ENCODE measurements around the gene AFF3.

AFF3 gene

DNA sequence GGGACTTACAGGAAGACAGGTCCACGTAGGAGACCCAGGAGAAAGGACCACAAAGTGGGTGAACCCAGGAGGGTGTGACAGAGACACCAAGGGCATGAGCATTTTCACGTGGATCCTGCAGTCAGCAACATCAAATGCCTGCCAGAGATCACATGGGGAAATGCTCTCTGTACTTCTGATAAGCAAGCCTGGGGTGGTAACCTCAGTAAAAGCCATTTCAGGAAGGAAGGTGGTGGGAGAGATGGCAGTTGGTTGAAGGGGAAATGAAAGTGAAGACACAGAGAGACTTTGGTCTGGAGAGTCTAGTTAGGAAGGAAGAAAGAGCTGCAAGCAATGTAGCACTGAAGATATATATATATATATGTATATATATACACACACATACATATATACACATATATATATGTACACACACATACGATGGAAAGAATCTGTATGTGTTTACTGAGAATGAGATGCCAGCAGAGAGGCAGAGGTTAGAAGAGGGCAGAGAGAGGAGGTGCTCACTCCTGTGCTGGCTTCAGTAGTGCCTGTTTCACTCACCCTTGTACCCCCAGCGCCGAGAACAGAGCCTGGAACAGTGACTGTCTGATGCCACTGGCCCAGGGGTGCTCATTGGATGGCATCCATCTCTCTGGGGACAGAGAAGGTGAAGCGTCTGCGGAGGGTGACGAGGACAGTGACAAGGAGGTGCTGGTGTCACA, 314.9 kb downstream of the AFF3 start:
- Histone ChIP-seq H3K9me3 (ENCODE audit: control insufficient read depth, insufficient read depth, low read length) (no peaks in the 10 kb centered on the region), H3K4me3 (ENCODE audit: low read depth, low read length) (no peak overlapping the region), H3K27me3 (ENCODE audit: control insufficient read depth, insufficient read depth, low read length) (no peaks in the 10 kb centered on the region), H3K9ac (ENCODE audit: low read depth, low read length) (no peak overlapping the region), H3K36me3 (ENCODE audit: control insufficient read depth, insufficient read depth, low read length) (no peaks in the 10 kb centered on the region), H3K4me1 (ENCODE audit: control insufficient read depth, insufficient read depth, low read length) (peaks cover 4% of the 10 kb centered on the region)

DNA sequence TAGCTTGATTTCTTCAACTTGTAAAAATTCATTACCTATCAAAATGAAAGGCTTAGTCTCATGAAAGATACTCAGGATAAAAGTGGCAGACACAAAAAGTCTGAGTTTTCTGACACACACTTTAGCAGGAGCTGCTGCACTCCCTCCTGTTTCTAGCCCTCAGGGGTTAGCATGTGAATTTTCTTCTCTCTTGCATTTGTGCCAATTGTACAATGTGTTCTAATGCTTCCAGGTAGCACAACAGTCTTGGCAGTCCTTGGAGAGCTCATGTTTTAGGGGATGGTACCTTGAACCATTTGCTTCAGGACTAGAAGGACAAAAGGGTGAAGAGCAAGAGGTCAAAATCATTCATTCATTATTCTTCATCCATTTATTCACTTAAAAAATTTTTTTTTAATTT, 316.8 kb downstream of the AFF3 start:
- peaks cover 9% of the 10 kb centered on the region for H3K4me1 ChIP-seq (ENCODE audit: control insufficient read depth, insufficient read depth, low read length)
- H3K27me3 ChIP-seq (ENCODE audit: control insufficient read depth, insufficient read depth, low read length) = no peaks in the 10 kb centered on the region
- H3K4me3 ChIP-seq (ENCODE audit: low read depth, low read length) = no peak overlapping the region
- H3K9me3 ChIP-seq (ENCODE audit: control insufficient read depth, insufficient read depth, low read length) = no peaks in the 10 kb centered on the region
- no peak overlapping the region for H3K9ac ChIP-seq (ENCODE audit: low read depth, low read length)
- no peaks in the 10 kb centered on the region for H3K36me3 ChIP-seq (ENCODE audit: control insufficient read depth, insufficient read depth, low read length)

DNA sequence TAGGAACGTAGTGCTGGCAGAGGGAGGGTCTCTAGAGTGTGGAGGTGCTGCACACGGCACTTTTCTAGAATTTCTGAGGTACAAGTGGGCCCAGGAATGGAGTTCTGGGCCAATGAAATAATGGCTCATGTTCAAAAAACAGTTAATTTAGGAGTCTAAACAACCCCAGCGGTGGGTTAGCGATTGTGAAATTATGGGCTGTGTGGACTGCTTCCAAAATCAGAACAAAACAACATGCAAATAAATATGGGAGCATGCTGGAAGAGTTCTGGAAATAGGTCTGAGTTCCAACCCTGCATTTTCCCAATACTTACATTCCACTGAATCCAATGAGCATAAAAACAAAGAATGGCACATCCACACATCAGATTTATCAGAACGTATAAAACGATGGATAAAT, 317.6 kb downstream of the AFF3 start:
- Histone ChIP-seq H3K4me3 (ENCODE audit: low read depth, low read length) (no peak overlapping the region), H3K4me1 (ENCODE audit: control insufficient read depth, insufficient read depth, low read length) (peaks cover 9% of the 10 kb centered on the region), H3K27me3 (ENCODE audit: control insufficient read depth, insufficient read depth, low read length) (no peaks in the 10 kb centered on the region), H3K9me3 (ENCODE audit: control insufficient read depth, insufficient read depth, low read length) (no peaks in the 10 kb centered on the region), H3K36me3 (ENCODE audit: control insufficient read depth, insufficient read depth, low read length) (no peaks in the 10 kb centered on the region), H3K9ac (ENCODE audit: low read depth, low read length) (no peak overlapping the region)

DNA sequence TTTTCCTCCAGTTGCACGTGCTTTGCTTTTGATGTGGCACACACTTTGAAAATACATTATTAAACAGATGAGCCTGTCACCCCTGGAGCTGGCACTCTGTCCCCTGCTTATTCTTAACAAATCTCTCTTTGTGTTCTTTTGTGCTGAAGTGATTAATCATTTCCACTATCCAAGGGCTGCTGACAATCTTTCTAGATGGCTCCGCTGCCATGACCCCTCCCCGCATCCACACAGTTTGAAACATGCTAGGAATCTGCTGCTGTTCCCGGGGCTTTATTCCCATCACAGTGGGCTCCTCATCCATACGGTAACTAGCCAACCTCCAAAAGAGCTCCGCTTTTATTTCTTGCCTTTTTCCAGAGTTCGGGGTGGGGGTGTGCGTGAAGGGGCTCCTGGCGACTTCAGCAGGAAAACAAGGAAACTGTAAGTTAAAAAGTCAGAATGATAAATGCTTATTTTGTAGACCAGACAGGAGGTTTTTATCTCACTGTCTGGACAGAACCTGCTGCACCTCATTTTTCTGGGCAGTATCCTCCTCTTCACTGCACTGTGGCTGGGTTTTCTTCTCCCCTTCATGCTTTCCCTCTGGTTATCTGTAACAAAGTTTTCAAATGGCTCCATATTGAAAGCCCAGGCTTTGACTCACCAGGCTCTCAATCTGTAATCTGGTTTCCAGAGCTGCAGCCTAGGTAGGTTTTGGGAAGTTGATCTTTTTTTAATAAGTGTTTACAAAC, 319.7 kb downstream of the AFF3 start:
- Histone ChIP-seq H3K27me3 (ENCODE audit: control insufficient read depth, insufficient read depth, low read length) (no peaks in the 10 kb centered on the region), H3K9me3 (ENCODE audit: control insufficient read depth, insufficient read depth, low read length) (no peaks in the 10 kb centered on the region), H3K9ac (ENCODE audit: low read depth, low read length) (no peak overlapping the region), H3K4me3 (ENCODE audit: low read depth, low read length) (no peak overlapping the region), H3K4me1 (ENCODE audit: control insufficient read depth, insufficient read depth, low read length) (peaks cover 9% of the 10 kb centered on the region), H3K36me3 (ENCODE audit: control insufficient read depth, insufficient read depth, low read length) (no peaks in the 10 kb centered on the region)

DNA sequence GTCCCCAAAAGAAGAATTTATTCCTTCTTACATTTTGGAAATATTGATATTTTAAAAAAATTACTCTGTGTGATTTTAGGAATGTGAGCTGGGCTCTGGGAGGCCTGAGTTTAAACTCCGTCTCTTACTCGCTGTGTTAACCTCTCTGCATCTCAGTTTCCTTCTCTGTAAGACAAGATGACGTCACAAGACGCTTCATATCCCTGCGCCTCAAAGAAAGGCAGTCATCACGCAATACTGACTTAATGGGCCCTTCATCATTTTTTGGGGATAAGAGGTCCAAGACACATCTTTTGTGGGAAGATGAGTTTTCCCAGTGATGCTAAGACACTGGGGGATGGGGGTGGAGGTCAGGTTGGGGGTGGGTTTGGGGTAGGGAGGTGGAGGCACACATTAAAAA, 320.4 kb downstream of the AFF3 start:
- no peaks in the 10 kb centered on the region for H3K27me3 ChIP-seq (ENCODE audit: control insufficient read depth, insufficient read depth, low read length)
- peaks cover 9% of the 10 kb centered on the region for H3K4me1 ChIP-seq (ENCODE audit: control insufficient read depth, insufficient read depth, low read length)
- no peaks in the 10 kb centered on the region for H3K36me3 ChIP-seq (ENCODE audit: control insufficient read depth, insufficient read depth, low read length)
- H3K9me3 ChIP-seq (ENCODE audit: control insufficient read depth, insufficient read depth, low read length) = no peaks in the 10 kb centered on the region
- no peak overlapping the region for H3K9ac ChIP-seq (ENCODE audit: low read depth, low read length)
- no peak overlapping the region for H3K4me3 ChIP-seq (ENCODE audit: low read depth, low read length)

DNA sequence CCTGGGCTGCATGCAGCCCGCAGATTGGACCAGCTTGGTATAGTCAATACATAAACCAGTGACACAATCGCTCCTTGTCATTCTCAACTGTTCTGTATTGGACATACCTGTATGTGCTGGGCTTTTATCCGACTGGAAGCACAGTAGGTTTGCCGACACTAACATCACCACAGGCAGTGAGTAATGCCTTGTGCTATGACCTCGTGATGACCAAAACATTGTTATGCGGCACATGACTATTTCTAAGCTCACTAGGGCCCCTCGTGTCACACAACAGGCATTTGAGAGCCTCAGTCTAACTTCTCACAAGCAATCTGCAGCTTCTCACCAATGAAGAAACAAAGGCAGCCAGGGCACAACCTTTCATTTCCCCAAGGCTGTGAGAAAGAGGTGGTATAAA, 320.8 kb downstream of the AFF3 start:
- Histone ChIP-seq H3K4me3 (ENCODE audit: low read depth, low read length) (no peak overlapping the region), H3K36me3 (ENCODE audit: control insufficient read depth, insufficient read depth, low read length) (no peaks in the 10 kb centered on the region), H3K4me1 (ENCODE audit: control insufficient read depth, insufficient read depth, low read length) (peaks cover 9% of the 10 kb centered on the region), H3K27me3 (ENCODE audit: control insufficient read depth, insufficient read depth, low read length) (no peaks in the 10 kb centered on the region), H3K9me3 (ENCODE audit: control insufficient read depth, insufficient read depth, low read length) (no peaks in the 10 kb centered on the region), H3K9ac (ENCODE audit: low read depth, low read length) (no peak overlapping the region)

DNA sequence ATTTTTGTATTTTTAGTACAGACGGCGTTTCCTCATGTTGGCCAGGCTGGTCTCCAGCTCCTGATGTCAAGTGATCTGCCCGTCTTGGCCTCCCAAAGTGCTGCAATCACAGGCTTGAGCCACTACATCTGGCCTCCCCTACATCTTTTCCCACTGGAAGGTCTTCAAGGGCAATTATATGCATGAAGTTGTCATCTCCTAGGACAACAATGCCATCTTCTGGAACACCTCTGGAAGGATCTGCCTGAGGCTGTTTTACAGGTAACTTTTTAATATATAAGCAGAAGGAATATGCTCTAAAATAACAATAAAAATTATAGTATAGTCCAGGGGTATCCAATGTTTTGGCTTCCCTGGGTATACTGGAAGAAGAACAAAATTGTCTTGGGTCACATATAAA, 321.4 kb downstream of the AFF3 start:
- H3K4me1 ChIP-seq (ENCODE audit: control insufficient read depth, insufficient read depth, low read length) = peaks cover 9% of the 10 kb centered on the region
- no peaks in the 10 kb centered on the region for H3K36me3 ChIP-seq (ENCODE audit: control insufficient read depth, insufficient read depth, low read length)
- H3K27me3 ChIP-seq (ENCODE audit: control insufficient read depth, insufficient read depth, low read length) = no peaks in the 10 kb centered on the region

DNA sequence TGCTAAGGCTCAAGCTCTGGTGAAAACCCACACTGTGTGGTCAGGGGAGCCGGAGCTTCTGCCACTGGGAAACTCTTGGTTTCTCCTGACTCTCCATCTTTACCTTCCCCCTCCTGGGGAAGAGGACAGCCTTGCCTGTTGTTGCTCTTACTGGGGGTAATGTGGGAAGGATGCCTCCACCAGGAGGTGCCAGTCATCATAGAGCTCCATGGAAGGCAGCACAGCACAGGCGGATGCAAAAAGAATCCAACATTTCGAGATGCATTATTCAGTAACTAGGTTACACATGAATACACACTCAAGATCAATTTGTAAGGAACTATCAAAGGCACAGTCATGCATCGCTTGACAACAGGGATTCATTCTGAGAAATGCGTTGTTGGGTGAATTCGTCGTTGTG, 322.6 kb downstream of the AFF3 start:
- no peak overlapping the region for H3K4me3 ChIP-seq (ENCODE audit: low read depth, low read length)
- H3K27me3 ChIP-seq (ENCODE audit: control insufficient read depth, insufficient read depth, low read length) = no peaks in the 10 kb centered on the region
- no peak overlapping the region for H3K9ac ChIP-seq (ENCODE audit: low read depth, low read length)
- no peaks in the 10 kb centered on the region for H3K9me3 ChIP-seq (ENCODE audit: control insufficient read depth, insufficient read depth, low read length)
- H3K4me1 ChIP-seq (ENCODE audit: control insufficient read depth, insufficient read depth, low read length) = peaks cover 9% of the 10 kb centered on the region
- H3K36me3 ChIP-seq (ENCODE audit: control insufficient read depth, insufficient read depth, low read length) = no peaks in the 10 kb centered on the region

More for the DNA sequence above, 321.4 kb downstream of the AFF3 start:
- H3K9ac ChIP-seq (ENCODE audit: low read depth, low read length) = no peak overlapping the region
- H3K4me3 ChIP-seq (ENCODE audit: low read depth, low read length) = no peak overlapping the region
- no peaks in the 10 kb centered on the region for H3K9me3 ChIP-seq (ENCODE audit: control insufficient read depth, insufficient read depth, low read length)

DNA sequence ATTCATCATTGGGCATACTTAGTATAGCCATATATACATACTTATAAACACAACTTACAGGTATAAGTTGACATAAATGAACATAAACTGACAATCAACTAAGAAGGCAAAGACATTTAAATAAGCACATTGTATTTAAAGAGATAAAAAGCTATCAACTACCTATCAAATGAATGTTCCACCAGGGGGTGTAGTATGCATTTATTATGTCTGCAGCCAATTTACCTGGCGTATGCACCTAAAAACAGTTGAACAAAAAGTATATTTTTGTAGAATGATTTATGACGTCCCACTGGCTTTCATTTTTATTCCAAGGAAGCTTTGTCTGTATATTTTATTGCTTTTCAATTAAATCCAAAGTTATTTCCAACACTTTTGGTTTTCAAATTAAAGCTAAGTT, 323.5 kb downstream of the AFF3 start:
- Histone ChIP-seq H3K9ac (ENCODE audit: low read depth, low read length) (no peak overlapping the region), H3K4me1 (ENCODE audit: control insufficient read depth, insufficient read depth, low read length) (peaks cover 9% of the 10 kb centered on the region), H3K27me3 (ENCODE audit: control insufficient read depth, insufficient read depth, low read length) (no peaks in the 10 kb centered on the region), H3K9me3 (ENCODE audit: control insufficient read depth, insufficient read depth, low read length) (no peaks in the 10 kb centered on the region), H3K36me3 (ENCODE audit: control insufficient read depth, insufficient read depth, low read length) (no peaks in the 10 kb centered on the region), H3K4me3 (ENCODE audit: low read depth, low read length) (no peak overlapping the region)

DNA sequence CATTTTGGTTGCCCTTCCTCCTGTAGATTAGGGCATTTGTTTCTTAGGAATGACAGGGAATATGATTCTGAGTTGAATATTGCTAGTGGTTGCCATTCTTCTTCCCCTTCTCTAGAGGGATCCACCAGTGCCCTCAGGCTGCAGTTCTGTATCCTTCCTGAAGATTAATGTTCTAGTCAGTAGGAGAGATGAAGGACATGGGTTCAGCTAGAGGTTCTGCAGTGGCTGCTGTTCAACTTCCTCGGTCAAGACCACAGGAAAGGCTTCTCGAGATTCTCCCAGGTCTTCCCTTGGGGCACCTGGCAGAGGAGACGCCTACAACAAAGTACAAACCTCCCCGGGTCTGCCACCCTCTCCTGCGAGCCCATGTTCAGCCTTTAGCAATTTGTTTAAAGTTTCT, 325.5 kb downstream of the AFF3 start:
- no peak overlapping the region for H3K9ac ChIP-seq (ENCODE audit: low read depth, low read length)

DNA sequence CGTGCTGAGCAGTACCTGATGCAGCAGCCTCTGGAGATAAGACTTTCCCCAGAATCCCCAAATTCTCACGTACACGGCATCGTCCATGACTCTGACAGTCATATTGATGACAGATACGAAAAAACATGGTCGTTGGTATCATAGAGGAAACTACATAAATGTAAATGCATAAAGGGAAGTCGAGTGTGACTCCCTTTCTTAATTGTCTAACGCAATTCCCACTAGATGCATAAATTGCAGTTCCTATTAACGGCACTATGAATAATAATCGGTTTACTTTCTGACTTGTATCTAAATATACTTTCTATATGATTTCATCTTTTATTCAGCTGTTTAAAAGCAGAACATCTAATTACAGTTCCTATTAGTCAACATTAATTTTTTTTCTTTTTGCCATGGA, 330.0 kb downstream of the AFF3 start:
- Histone ChIP-seq H3K4me1 (ENCODE audit: control insufficient read depth, insufficient read depth, low read length) (no peaks in the 10 kb centered on the region), H3K36me3 (ENCODE audit: control insufficient read depth, insufficient read depth, low read length) (no peaks in the 10 kb centered on the region), H3K4me3 (ENCODE audit: low read depth, low read length) (no peak overlapping the region), H3K9ac (ENCODE audit: low read depth, low read length) (no peak overlapping the region), H3K27me3 (ENCODE audit: control insufficient read depth, insufficient read depth, low read length) (no peaks in the 10 kb centered on the region), H3K9me3 (ENCODE audit: control insufficient read depth, insufficient read depth, low read length) (no peaks in the 10 kb centered on the region)

More for the DNA sequence above, 325.5 kb downstream of the AFF3 start:
- peaks cover 2% of the 10 kb centered on the region for H3K4me1 ChIP-seq (ENCODE audit: control insufficient read depth, insufficient read depth, low read length)
- H3K27me3 ChIP-seq (ENCODE audit: control insufficient read depth, insufficient read depth, low read length) = no peaks in the 10 kb centered on the region
- H3K4me3 ChIP-seq (ENCODE audit: low read depth, low read length) = no peak overlapping the region
- no peaks in the 10 kb centered on the region for H3K9me3 ChIP-seq (ENCODE audit: control insufficient read depth, insufficient read depth, low read length)
- H3K36me3 ChIP-seq (ENCODE audit: control insufficient read depth, insufficient read depth, low read length) = no peaks in the 10 kb centered on the region

DNA sequence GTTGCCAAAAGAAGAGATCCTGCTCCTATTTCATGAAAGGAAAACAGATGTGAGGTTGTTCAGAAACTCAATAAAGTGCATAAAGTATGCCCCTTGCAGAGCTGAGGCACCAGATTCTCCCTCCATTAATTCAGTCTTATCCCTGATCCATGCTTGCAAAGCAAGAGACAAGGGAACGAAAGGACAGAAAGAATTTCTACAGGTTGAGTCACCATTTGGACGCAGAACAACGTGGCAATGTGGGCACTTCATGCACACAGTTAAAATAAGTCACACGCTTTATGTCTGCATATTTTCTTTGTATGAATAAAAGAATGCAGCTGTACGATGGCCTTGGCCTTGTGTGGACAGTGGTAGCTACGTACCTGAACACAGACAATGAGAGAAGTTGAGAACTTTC, 330.8 kb downstream of the AFF3 start:
- H3K27me3 ChIP-seq (ENCODE audit: control insufficient read depth, insufficient read depth, low read length) = no peaks in the 10 kb centered on the region
- no peak overlapping the region for H3K9ac ChIP-seq (ENCODE audit: low read depth, low read length)
- H3K9me3 ChIP-seq (ENCODE audit: control insufficient read depth, insufficient read depth, low read length) = no peaks in the 10 kb centered on the region
- no peaks in the 10 kb centered on the region for H3K36me3 ChIP-seq (ENCODE audit: control insufficient read depth, insufficient read depth, low read length)
- no peak overlapping the region for H3K4me3 ChIP-seq (ENCODE audit: low read depth, low read length)
- no peaks in the 10 kb centered on the region for H3K4me1 ChIP-seq (ENCODE audit: control insufficient read depth, insufficient read depth, low read length)
